HepG2 (cell line): ENCODE results near the gene ZNF581. TPM values are rescaled to one million over a fixed set of nuclear protein-coding genes. Genes with fewer than 3 reads are reported as not detected.
A peak's percentile ranks its signal among the peaks of the same experiment; 100 is the strongest.

Source experiments
- ATAC-seq: fragments of 200-7000 bp; cut with Tn5 transposase; 3 replicates; pipeline ENCODE4 v1.9.1; 2020; ENCODE audit warnings: mild to moderate bottlenecking, moderate library complexity
- BruUV-seq: library from RNA; stranded (reverse); fragments of 400-500 nt; replicated peaks from 2 replicates; lab custom pipeline; 2021; lab: Mats Ljungman, UMichigan
- CTCF ChIA-PET: fragments of 300-600 bp; formaldehyde crosslinking; extraction: SDS; loops from one replicate; lab custom pipeline; 2021; ENCODE audit warnings: low total read pairs, inconsistent platforms, low intra/inter-chr PET ratio; lab: Yijun Ruan, JAX
- POLR2A ChIA-PET: fragments of 350-600 bp; sonication (Branson Sonifier 250); formaldehyde crosslinking; loops from one replicate; lab custom pipeline; 2020; ENCODE audit warnings: antibody characterized with exemption, inconsistent platforms; lab: Yijun Ruan, JAX
- DNase-seq: peaks from one replicate; pipeline ENCODE4 v3.0.0-alpha.2; 2015; ENCODE audit warnings: low spot score
- FAIRE-seq: peaks from 3 replicates; lab custom pipeline; 2011; peaks lifted over from hg19 to GRCh38; lab: Jason Lieb, UNC
- H2AFZ ChIP-seq: one replicate; pipeline ENCODE4 v1.6.1; 2011; ENCODE audit warnings: low read length, inconsistent platforms
- H3K27ac ChIP-seq: fragments of 300-600 bp; 3 replicates; pipeline ENCODE4 v1.8.0; 2011; ENCODE audit warnings: mixed run types, mild to moderate bottlenecking, mixed read lengths, low read length, inconsistent platforms; ENCODE audit not compliant: insufficient read depth; ENCODE audit errors: extremely low read length
- H3K27me3 ChIP-seq, 2 experiments: fragments of 200-600 bp in 1 of 2; 2 replicates in 1 of 2; 3 replicates in 1 of 2; pipeline versions ENCODE4 v1.6.0 to v1.8.0; 2011; ENCODE audit warnings: low read length in 2 of 2, mild to moderate bottlenecking in 2 of 2, moderate library complexity in 2 of 2, inconsistent platforms in 1 of 2; ENCODE audit not compliant: insufficient read depth in 2 of 2, control insufficient read depth in 1 of 2
- H3K36me3 ChIP-seq, 2 experiments: fragments of 200-600 bp in 1 of 2; replicated peaks in 1 of 2; 2 replicates in 1 of 2; 3 replicates in 1 of 2; pipeline versions ENCODE4 v1.5.1 to v1.8.0; 2011; ENCODE audit warnings: low read length in 2 of 2, inconsistent platforms in 1 of 2; ENCODE audit not compliant: insufficient read depth in 2 of 2, control insufficient read depth in 1 of 2
- H3K4me1 ChIP-seq: 2 replicates; pipeline ENCODE4 v1.5.1; 2012; ENCODE audit warnings: low read length, inconsistent platforms; ENCODE audit not compliant: insufficient read depth
- H3K4me2 ChIP-seq: 2 replicates; pipeline ENCODE4 v1.6.0; 2011; ENCODE audit warnings: low read depth, low read length, inconsistent platforms
- H3K4me3 ChIP-seq, 3 experiments: fragments of 200-600 bp in 1 of 3; sonication (generic), shearing (Covaris generic) in 1 of 3; replicated peaks in 1 of 3; 2 replicates each; pipeline ENCODE4 v1.5.1; 2011 to 2016; ENCODE audit warnings: low read length in 3 of 3, inconsistent platforms in 2 of 3, low read depth in 2 of 3, mild to moderate bottlenecking in 2 of 3, control low read depth in 1 of 3, mixed read lengths in 1 of 3; ENCODE audit not compliant: insufficient read depth in 1 of 3
- H3K79me2 ChIP-seq: one replicate; pipeline ENCODE4 v1.6.1; 2011; ENCODE audit warnings: low read length, inconsistent platforms; ENCODE audit not compliant: insufficient read depth
- H3K9ac ChIP-seq: 2 replicates; pipeline ENCODE4 v1.6.0; 2011; ENCODE audit warnings: mild to moderate bottlenecking, low read depth, low read length, inconsistent platforms; ENCODE audit not compliant: insufficient read depth
- H3K9me3 ChIP-seq: 2 replicates; pipeline ENCODE4 v1.5.1; 2012; ENCODE audit warnings: mild to moderate bottlenecking, low read length
- H4K20me1 ChIP-seq: 2 replicates; pipeline ENCODE4 v1.6.0; 2011; ENCODE audit warnings: inconsistent platforms, mild to moderate bottlenecking, low read length, moderate library complexity; ENCODE audit not compliant: insufficient read depth
- AGO2 ChIP-seq: fragments of 200-400 bp; formaldehyde crosslinking; optimal IDR thresholded peaks from 2 replicates; pipeline ENCODE3; 2017; ENCODE audit warnings: mild to moderate bottlenecking, low read depth, low read length, moderate library complexity
- JUND ChIP-seq: sonication (generic); formaldehyde crosslinking; IDR thresholded peaks from 2 replicates; pipeline ENCODE4 v1.8.0; 2022; ENCODE audit warnings: mild to moderate bottlenecking, missing genetic modification reagents
- NR2F2 ChIP-seq: IDR thresholded peaks from 2 replicates; pipeline ENCODE4 v1.6.1; 2012; ENCODE audit warnings: low read depth, inconsistent platforms, borderline replicate concordance
- POLR2A ChIP-seq, 2 experiments: IDR thresholded peaks; 2 replicates each; pipeline ENCODE4 v1.6.1; 2011; ENCODE audit warnings: low read depth in 2 of 2, low read length in 2 of 2, mild to moderate bottlenecking in 1 of 2, moderate library complexity in 1 of 2; ENCODE audit not compliant: insufficient read depth in 1 of 2
- ZNF710 ChIP-seq: sonication (generic); formaldehyde crosslinking; IDR thresholded peaks from 2 replicates; pipeline ENCODE4 v1.5.0; 2020; ENCODE audit warnings: mild to moderate bottlenecking, missing genetic modification reagents, borderline replicate concordance
- WGBS: methylation state at CpG from one replicate; pipeline ENCODE4 v1.1.6; 2017; ENCODE audit warnings: low lambda C conversion rate; 5-methylcytosine and 5-hydroxymethylcytosine counted together
- in situ Hi-C: cut with HindIII; loops from 2 replicates; pipeline ENCODE4 v1.10.0; 2017; ENCODE audit warnings: low pct_unique_long_range_greater_than_20kb; ENCODE audit not compliant: extremely low pct_ligation_motif_present
- intact Hi-C: fragments of 100-400 bp; cut with micrococcal nuclease; formaldehyde crosslinking; loops from one replicate; pipeline ENCODE4 v1.10.0; 2022; ENCODE audit not compliant: unreplicated experiment
- polyA plus RNA-seq, 8 experiments: library from polyadenylated mRNA; depleted of rRNA in 3 of 8; stranded (reverse) in 7 of 8; unstranded in 1 of 8; fragments of >200 nt; fragmentation: Illumina TruSeq in 4 of 8; extraction: Trizol in 4 of 8; gene quantifications; 2 replicates each; pipeline versions ENCODE4 v1.2.1 to v1.2.3, GENCODE V29; 2011 to 2016; ENCODE audit warnings: low read depth in 4 of 8, missing spikeins in 1 of 8, mixed read lengths in 1 of 8; ENCODE audit not compliant: insufficient read depth in 1 of 8
- total RNA-seq, 5 experiments: library from RNA; depleted of rRNA; stranded (reverse); fragments of >200 nt; fragmentation: Illumina TruSeq; extraction: Trizol; gene quantifications; 2 replicates each; pipeline ENCODE4 v1.2.3, GENCODE V29; 2016; ENCODE audit warnings: low read depth in 1 of 5

ZNF581 gene
- total and polyA plus RNA-seq, 2 of the 13 experiments (the other 11 are each of a cell fraction or from before 2014, with no cell fraction given): 19.6 to 49.5 TPM

- DNase-seq (no peak), FAIRE-seq (no peak), ATAC-seq (no peak)
- peaks cover 23% of the 10 kb centered on the region for H3K4me1 ChIP-seq
- H3K36me3 ChIP-seq: peaks cover 42 to 66% of the 10 kb centered on the region in 2 experiments; a peak in 4 of 5 replicates
- ChIA-PET CTCF (no interaction called here), POLR2A (interaction anchor here (1.0 kb wide), 1 partner anchor 15 kb away, joined by 5 read pairs; the partner anchor contains the start of gene U2AF2)
- H3K79me2 ChIP-seq: peaks cover 54% of the 10 kb centered on the region
- no TSS peak for BruUV-seq
- H2AFZ ChIP-seq: no peak overlapping the region
- H3K27ac ChIP-seq: no peak overlapping the region
- H4K20me1 ChIP-seq: peaks cover 54% of the 10 kb centered on the region
- H3K9ac ChIP-seq: no peak overlapping the region
- H3K4me3 ChIP-seq: no peak overlapping the region
- no peaks in the 10 kb centered on the region for H3K9me3 ChIP-seq
- TF ChIP-seq AGO2 (peak; percentile 59), NR2F2 (no peak), JUND (CRISPR knock-in tag) (no peak), ZNF710 (no peak), POLR2A (IDR thresholded peaks at IDR 0.05; ENCODE audit: insufficient read depth in 1 of 2, low read depth in 2 of 2, low read length in 2 of 2) (0 out of 4 replicates have a peak, but pooled peaks of 1 of the 2 experiments have one; percentile 23)
- intact Hi-C loops: no loop called here
- no peak overlapping the region for H3K4me2 ChIP-seq
- WGBS: 94% methylated on average over 37 of the region's 43 CpGs
- in situ Hi-C loops: no loop called here
- H3K27me3 ChIP-seq: no peaks in the 10 kb centered on the region
These were observed 26.2 kb downstream of the ZNF581 start for GRCh38 chr19:55669418-55670279.
